GM15510 (cell line): ENCODE data around the gene DPH7.

Source experiments
- POLR2A ChIP-seq: IDR thresholded peaks from 3 replicates; pipeline ENCODE4 v1.6.1; 2011; ENCODE audit warnings: borderline replicate concordance; ENCODE audit not compliant: insufficient read length; ENCODE audit errors: extremely low read depth

DPH7 gene

DNA sequence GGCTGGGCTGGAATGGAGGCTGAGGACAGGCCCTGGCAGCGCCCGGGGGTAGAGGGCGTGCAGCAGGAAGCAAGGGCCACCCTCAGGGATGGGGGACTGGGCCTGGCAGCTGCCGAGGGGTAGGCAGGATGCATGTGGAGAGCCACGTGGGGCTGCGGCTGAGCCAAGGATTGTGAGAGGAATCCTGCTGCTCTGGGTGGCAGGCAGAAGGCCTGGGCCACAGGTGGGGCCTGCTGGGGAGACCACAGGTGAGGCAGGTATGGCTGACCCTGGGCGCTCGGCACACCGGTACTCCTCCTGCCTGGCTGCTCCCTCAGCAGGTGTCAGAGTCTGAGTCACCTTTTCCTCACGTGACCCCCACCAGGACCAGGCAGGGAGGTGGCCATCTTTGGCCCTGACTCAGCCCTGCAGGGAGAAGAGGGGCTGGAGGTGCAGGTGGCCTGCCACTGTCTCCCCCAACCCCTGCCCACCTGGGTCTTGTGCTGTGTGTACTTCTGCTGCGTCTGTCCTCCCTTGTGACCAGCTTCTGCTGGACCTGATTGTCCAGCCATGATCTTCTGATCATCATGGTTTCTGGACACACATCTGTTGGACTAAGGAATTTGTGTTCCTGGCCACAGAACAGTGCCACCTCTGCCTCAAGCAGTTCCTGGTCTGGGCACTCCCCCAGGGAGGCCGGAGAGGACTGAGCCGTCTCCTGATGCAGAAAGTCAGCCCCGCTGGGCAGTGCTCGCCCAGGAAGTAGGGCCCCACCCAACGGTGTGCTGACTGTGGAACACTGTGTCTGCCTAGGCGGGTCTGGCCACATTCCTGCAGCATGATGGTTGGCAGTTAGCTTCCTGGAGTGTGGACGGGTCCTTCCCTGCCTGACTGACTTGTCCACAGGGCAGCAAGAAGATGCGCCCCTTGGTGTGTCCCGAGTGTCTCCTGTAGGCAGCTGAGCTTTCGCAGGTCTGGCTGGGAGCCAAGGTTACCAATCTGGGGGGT, 33.2 kb upstream of the DPH7 start:
- no peak for TF ChIP-seq POLR2A

GRCh38 chr9:137610944-137611343, 32.2 kb upstream of the DPH7 start:
- TF ChIP-seq POLR2A, result no peak

- no peak for TF ChIP-seq POLR2A
These were observed 28.6 kb upstream of the DPH7 start for GRCh38 chr9:137607141-137607857.

DNA sequence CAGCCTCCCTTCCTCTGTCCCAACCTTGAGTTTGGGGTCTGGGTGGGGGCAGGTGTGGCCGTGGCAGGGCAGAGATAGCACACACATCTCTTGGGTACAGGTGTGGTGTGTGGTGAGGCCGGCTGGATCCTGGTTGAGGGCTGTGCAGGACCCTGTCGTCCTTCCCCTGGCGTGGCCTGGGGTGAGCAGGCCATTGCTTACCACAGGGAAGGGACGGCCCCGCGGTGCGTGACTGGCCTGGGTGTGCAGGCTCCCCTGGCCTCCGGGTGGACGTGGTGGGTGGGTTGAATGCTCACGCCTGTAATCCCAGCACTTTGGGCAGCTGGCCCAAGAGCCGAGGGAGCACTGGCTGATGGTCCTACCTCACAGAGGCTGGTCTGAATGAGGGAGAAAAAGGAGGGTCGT, 28.0 kb upstream of the DPH7 start:
- no peak for TF ChIP-seq POLR2A

DNA sequence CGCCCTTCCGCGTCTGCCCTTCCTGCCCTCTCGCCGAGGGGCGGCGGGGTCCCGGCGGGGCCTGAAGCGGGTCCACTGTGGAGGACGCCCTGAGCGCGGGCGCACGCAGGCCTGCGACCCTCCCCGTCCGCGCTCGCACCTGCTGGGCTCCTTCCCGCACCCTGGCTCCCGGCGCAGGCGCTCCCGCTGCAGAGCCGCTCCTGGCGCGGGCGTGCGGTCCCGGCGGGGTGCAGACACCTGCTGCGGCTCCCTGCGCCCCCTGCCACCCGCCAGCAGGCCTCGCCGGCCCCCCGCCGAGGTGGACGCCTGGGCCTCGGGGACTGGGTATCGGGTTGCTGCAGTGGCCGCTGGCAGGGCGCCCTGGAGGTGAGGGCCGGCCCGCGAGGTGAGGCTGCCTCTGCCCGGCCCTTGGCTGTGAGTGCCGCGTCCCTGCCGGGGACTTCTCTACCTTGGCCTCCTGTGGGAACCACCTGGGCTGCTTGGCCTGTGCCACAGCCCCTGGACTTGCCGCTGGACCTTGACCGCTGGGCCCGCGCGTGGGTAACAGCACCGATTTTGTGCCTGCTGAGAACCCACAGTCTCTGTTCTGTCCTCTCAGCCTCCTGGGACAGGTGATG, 27.4 kb upstream of the DPH7 start:
- no peak for TF ChIP-seq POLR2A

DNA sequence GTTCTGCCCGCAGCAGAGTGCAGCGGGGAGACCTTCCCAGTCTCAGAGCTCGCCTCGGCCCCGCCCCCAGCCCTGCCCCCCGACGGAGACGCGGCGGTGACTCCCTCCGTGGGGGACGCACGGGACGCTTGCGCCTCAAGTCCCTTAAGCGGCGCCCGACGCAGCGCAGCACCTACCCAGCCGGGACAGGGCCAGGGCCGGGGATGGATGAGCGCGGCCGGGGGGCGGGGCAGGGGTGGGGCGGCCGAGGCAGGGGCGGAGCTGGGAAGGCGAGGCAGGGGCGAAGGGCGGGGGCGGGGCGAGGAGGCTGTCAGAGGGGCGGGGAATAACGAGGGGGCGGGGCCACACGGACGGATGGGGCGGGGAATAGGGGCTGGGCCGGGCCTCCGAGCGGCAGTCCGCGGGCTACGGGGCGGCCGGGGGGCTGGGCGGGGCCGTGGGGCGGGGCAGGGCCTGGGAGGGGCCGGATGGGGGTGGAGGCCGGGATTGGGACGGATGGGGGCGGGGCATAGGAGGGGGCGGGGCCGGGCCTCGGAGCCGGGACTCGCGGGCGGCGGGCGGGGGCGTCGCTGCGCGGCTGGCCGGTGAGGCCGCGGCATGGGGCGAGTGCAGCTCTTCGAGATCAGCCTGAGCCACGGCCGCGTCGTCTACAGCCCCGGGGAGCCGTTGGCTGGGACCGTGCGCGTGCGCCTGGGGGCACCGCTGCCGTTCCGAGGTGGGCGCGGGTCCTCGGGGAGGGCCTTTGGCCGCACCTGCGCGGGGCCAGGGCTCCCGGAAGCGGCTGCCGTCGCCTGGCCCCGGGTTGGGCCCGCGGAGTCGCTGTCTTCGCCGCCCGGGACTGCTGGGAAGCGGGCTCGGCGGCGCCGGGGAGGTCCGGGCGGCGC, 26.6 kb upstream of the DPH7 start, which contains the start of gene ARRDC1:
ARRDC1 (plus strand) TSS at position 566 of the 884 bp plus-strand sequence; CDS start at position 598, 32 bp downstream.
- TF ChIP-seq POLR2A, result peak; percentile 78

DNA sequence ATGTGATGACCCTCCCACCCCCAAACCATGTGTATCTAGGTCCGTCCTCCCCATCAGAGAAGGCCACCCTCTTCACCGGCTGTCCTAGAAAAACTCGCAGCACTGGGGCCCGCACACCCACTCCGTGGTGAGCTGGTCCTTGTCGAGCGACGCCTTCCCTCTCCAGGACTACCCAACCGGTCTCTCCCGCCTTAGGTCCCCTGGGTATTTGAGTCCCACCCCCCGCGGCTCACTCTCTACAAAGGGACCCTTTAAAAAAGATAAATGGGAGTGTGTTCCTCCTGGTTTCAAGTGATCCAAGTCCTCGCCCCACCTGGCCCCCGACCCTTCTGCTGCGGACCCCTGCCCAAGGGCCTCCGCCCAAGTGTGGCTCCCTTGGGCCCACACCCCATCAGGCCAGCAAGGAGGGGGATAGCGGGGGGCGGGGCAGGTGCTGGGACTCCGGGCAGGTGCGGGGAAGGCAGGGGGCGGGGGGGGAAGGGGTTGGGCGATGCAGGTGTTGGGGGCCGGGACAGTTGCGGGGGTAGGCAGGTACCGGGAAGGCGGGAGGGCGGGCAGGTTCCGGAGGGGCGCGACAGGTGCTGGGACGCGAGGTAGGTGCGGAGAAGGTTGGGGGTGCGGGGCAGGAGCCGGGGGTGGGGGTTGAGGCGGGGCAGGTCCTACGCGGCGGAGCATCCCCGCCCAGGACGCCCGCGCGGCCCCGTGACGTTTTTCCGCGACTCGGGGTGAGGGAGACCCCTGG, 25.8 kb upstream of the DPH7 start:
- no peak for TF ChIP-seq POLR2A

GRCh38 chr9:137603879-137604278, 25.2 kb upstream of the DPH7 start:
- no peak for TF ChIP-seq POLR2A

- no peak for TF ChIP-seq POLR2A
These were observed 23.9 kb upstream of the DPH7 start for GRCh38 chr9:137602661-137603060.

DNA sequence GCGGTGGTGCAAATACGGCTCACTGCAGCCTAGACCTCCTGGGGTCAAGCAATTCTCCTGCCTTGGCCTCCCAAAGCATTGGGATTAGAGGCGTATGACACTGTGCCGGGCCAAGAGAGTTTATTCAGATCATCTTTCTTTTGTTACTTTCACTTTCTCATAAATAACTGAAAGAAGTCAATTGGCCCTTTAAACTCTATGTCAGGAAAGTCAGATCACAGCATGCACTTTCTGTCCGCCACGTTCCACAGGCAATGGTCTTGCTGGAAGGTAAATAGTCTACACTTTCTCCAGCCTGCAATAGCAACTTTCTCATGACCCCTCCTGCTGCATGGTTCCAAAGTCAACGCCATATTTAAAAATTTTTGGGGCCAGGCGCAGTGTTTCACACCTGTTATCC, 20.2 kb upstream of the DPH7 start:
- TF ChIP-seq POLR2A, result no peak

GRCh38 chr9:137593176-137593575, 14.5 kb upstream of the DPH7 start:
- TF ChIP-seq POLR2A, result no peak

- TF ChIP-seq POLR2A, result no peak
These were observed 14.0 kb upstream of the DPH7 start for GRCh38 chr9:137592767-137593166.

- peak; percentile 54 for TF ChIP-seq POLR2A
These were observed 12.0 kb upstream of the DPH7 start, which contains the start of gene ZMYND19 for GRCh38 chr9:137590469-137591383. TSS of gene ZMYND19 (minus strand) at chr9:137590512. CDS start at chr9:137590263, 249 bp downstream.

GRCh38 chr9:137590123-137590468, 11.4 kb upstream of the DPH7 start:
- no peak for TF ChIP-seq POLR2A
